ENCODE data around the gene GAS2.

The GAS2 gene

GRCh38 chr11:22807391-22807790 is 141.0 kb downstream of the GAS2 start:
- no peak for DNase-seq (ENCODE audit: low read depth)
- TF ChIP-seq CTCF (conservative IDR thresholded peaks at IDR 0.05; ENCODE audit: control insufficient read depth, insufficient read depth, low read depth, low read length), result no peak
- H3K4me3 ChIP-seq (ENCODE audit: control insufficient read depth, low read depth, low read length), result no peak overlapping the region

GRCh38 chr11:22807855-22808570 is 141.6 kb downstream of the GAS2 start:
- DNase-seq (ENCODE audit: low read depth), result no peak
- no peak overlapping the region for H3K4me3 ChIP-seq (ENCODE audit: control insufficient read depth, low read depth, low read length)
- TF ChIP-seq CTCF (conservative IDR thresholded peaks at IDR 0.05; ENCODE audit: control insufficient read depth, insufficient read depth, low read depth, low read length), result no peak

GRCh38 chr11:22808571-22809197 is 142.3 kb downstream of the GAS2 start:
- no peak for TF ChIP-seq CTCF (conservative IDR thresholded peaks at IDR 0.05; ENCODE audit: control insufficient read depth, insufficient read depth, low read depth, low read length)
- no peak for DNase-seq (ENCODE audit: low read depth)
- H3K4me3 ChIP-seq (ENCODE audit: control insufficient read depth, low read depth, low read length), result no peak overlapping the region

- DNase-seq (ENCODE audit: low read depth), result no peak
- TF ChIP-seq CTCF (conservative IDR thresholded peaks at IDR 0.05; ENCODE audit: control insufficient read depth, insufficient read depth, low read depth, low read length), result no peak
- H3K4me3 ChIP-seq (ENCODE audit: control insufficient read depth, low read depth, low read length), result no peak overlapping the region
These were observed 143.5 kb downstream of the GAS2 start for GRCh38 chr11:22809893-22810292.

- no peak for TF ChIP-seq CTCF (conservative IDR thresholded peaks at IDR 0.05; ENCODE audit: control insufficient read depth, insufficient read depth, low read depth, low read length)
- no peak for DNase-seq (ENCODE audit: low read depth)
- no peak overlapping the region for H3K4me3 ChIP-seq (ENCODE audit: control insufficient read depth, low read depth, low read length)
These were observed 155.8 kb downstream of the GAS2 start for GRCh38 chr11:22822203-22822602.

- DNase-seq (ENCODE audit: low read depth), result no peak
- no peak for TF ChIP-seq CTCF (conservative IDR thresholded peaks at IDR 0.05; ENCODE audit: control insufficient read depth, insufficient read depth, low read depth, low read length)
- H3K4me3 ChIP-seq (ENCODE audit: control insufficient read depth, low read depth, low read length), result no peak overlapping the region
These were observed 162.0 kb downstream of the GAS2 start for GRCh38 chr11:22828373-22828772.

All from fibroblast of mammary gland (primary cell).